Right hindlimb (tissue), 1 donor: ENCODE measurements around the gene SLC35B2.
"Not testable (repeated sequence)": the region's sequence is repeated elsewhere in the genome, so short reads cannot be mapped to it uniquely, and the experiment has no call there.

Source experiments
- DNase-seq: peaks from one replicate; pipeline ENCODE4 v3.0.0-alpha.2; 2018

SLC35B2 gene

DNA sequence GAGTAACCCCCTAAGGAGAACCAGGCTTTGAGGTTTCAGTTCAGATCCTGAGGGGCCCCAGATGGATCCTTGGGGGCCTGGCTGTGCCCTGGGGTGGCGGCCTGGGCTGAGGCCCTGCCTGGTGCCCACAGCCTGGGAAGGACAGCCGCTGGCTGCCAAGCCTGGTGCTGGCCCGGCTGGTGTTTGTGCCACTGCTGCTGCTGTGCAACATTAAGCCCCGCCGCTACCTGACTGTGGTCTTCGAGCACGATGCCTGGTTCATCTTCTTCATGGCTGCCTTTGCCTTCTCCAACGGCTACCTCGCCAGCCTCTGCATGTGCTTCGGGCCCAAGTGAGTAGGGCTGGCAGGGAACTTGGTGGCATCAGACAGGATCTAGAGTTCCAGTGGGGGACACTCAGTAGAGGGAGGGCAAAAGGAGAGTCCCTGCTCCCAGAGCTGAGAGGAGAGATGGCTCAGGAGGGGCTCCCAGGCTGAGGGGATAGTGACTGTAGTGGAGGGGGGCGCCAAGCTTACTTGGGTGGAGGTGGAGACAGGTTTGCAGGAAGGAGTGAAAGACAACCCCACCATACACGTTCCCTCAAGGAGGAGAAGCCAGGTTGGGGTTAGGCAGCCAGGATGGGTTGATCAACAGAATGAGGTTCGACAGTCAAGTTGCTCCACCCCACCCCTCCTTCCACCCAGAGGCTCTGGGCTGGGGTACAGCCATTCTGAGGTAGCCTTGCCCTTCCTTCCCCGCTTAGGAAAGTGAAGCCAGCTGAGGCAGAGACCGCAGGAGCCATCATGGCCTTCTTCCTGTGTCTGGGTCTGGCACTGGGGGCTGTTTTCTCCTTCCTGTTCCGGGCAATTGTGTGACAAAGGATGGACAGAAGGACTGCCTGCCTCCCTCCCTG, 24.4 kb downstream of the SLC35B2 start:
- no peak for DNase-seq

DNA sequence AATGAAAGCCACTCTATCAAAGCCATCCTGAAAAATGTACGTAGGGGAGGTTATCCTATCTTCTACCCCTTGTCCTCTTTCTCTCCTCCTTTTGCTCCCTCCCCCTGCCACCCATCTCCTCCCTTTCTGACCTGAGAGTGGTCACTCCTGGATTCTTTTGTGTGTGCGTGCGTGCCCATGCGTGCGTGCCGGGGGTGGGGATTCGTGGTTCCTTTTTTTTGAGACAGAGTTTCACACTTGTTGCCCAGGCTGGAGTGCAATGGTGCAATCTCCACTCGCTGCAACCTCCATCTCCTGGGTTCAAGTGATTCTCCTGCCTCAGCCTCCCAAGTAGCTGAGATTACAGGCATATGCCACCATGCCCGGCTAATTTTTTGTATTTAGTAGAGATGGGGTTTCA, 25.9 kb downstream of the SLC35B2 start:
- not testable (repeated sequence) for DNase-seq

DNA sequence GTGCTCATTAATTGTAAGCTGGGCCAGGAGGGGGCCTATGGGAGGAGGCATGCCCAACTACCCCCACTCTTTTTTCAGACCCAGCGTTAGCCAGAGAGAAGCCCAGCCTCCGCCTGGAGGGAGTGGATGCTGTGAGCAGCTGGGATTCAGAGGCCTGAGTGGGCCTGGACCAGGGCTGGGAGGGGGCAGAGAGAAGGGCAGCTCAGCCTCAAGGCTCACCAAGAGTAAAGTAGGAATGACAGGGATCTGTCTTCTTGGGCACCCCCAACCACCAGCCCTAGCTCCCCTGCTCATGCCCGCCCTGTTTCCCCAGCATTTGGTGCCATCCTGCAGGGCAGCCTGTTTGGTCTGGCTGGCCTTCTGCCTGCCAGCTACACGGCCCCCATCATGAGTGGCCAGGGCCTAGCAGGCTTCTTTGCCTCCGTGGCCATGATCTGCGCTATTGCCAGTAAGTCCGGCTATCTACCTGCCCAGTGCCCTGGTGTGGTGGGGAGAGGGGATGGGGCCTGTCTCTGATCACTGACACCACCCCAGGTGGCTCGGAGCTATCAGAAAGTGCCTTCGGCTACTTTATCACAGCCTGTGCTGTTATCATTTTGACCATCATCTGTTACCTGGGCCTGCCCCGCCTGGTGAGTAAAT, 27.2 kb downstream of the SLC35B2 start:
- no peak for DNase-seq

DNA sequence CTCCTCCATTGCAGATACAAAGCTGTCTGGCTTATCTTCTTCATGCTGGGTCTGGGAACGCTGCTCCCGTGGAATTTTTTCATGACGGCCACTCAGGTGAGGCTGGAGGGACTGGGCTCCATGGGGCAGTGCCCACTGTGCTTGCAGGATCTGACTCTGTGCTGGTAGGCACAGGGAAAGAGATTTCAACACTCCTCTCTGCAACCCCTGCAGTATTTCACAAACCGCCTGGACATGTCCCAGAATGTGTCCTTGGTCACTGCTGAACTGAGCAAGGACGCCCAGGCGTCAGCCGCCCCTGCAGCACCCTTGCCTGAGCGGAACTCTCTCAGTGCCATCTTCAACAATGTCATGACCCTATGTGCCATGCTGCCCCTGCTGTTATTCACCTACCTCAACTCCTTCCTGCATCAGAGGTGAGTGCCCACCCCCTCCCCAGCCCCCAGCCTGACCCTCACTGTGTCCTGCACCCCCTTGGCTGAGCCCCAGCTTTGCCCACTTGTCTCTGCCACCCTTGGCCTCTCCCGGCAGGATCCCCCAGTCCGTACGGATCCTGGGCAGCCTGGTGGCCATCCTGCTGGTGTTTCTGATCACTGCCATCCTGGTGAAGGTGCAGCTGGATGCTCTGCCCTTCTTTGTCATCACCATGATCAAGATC, 27.8 kb downstream of the SLC35B2 start:
- no peak for DNase-seq

DNA sequence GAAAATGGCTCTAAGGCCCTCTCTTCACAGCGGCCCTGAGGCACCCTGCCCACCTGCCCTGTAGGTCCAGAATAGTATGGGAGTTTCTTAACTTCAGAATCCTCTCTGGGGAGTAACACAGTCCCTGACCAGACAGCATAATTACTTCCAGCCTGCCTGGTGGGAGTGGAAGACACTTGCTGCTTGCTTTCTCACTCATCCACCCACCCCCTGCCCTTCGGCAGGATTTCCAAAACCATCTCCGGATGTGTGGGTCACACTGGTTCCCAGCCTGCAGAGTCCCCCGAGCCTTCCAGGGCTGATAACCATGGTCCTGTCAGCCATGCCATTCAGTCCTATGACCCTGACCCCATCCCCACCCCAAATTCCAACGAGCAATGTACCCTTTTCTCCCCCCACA, 28.5 kb downstream of the SLC35B2 start:
- no peak for DNase-seq

DNA sequence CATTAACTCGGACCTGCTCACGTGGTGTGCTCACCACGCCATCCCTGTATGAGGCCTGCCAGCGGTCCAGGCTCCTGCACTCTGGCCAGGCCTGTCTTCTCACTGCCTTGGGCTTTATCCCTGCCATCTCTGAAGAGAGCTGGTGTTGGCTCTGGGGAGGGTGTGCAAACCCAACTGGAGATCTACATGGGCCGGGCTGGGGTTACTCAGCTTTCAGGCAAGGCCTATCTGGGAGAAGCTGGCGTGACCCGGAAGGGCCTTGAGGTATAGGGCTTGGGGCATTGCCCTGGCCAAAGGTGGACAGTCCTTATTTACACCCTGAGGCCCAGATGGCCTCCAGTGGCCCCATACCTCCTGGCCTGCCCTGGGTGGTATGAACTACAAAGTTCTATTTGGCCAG, 28.9 kb downstream of the SLC35B2 start:
- no peak for DNase-seq

DNA sequence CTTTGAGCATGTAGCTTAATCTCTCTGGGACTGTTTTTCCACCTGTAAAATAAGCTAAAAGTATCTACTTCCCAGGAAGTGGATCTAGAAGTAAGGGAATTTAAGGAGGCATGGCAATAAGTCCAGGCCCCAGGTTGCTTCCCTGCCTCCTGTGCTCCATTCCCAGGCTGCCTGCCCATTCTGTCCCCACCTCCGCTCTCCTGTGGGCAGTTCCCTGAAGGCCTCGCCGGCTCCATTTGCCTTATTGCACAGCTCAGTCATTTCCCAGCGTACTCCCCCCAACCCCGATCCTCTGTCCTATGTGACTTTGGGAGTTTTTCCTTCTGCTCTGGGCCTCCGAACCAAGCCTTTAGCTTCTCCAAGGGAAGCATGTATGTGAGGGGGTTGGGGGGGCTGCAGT, 29.3 kb downstream of the SLC35B2 start:
- no peak for DNase-seq

DNA sequence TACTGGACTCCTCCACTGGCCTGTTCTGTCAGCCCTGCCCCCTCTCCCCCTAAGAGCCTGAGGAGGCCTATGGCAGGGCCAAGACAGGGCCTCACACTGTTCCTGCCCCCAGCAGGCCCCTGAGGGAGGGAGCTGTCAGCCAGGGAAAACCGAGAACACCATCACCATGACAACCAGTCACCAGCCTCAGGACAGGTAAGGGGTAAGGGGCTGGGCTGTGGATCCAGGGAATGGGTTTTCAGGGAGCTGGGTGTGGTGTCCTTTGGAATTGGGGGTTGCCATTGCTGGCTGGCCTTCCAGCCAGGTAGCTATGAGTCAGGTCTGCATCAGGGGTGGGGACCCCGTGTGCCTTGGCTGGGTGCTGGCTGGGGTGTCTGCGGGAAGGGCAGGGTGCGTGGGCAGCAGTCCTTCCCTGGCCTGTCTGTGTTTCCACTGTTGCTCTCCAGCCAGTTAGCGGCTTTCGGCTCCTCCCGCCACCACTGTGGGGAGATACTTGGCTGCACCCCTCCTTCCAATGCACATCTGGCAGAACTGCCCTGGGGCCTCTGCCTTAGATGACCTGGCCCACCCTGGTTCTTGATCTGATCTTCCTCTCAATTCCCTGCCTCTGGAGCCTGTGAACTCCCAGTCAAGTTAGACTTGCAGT, 30.1 kb downstream of the SLC35B2 start:
- DNase-seq: peak; percentile 53

DNA sequence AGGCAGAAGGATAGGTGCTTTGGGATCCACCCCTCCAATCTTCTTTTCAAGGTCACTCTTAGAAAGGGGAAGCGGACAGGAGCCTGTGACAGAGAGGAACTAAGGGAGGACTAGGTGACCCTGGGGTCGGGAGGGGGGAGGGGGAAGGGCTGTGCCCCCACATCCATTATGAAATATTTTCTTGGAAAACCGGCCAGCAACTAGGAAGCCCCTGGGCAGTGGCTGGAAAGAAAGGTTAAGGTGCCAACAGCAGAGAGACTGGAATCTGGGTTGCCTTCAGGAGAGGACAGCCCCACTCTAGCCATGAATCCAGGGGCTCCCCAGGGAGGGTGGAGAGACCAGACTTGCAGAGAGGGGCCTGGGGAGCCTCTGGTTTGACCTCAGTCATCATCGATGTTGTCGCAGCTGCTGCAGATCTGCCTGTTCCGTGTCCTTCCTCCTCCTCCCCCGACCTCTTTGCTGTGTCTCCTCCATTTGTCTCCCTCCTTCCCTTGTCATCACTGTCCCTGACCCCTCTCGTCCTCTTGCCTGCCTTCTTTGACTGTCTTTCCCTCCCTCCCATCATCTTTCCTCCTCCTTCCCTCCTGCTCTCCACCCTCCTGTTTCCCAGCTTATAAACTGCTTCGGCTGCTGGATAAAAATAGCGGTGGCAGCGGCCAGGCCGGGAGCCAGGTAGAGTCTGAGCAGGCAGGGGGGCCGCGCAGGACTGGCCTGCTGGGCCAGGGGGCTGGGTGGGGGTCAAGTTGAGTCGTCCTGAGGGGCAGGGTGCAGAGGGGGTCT, 30.8 kb downstream of the SLC35B2 start:
- peak; percentile 59 for DNase-seq

DNA sequence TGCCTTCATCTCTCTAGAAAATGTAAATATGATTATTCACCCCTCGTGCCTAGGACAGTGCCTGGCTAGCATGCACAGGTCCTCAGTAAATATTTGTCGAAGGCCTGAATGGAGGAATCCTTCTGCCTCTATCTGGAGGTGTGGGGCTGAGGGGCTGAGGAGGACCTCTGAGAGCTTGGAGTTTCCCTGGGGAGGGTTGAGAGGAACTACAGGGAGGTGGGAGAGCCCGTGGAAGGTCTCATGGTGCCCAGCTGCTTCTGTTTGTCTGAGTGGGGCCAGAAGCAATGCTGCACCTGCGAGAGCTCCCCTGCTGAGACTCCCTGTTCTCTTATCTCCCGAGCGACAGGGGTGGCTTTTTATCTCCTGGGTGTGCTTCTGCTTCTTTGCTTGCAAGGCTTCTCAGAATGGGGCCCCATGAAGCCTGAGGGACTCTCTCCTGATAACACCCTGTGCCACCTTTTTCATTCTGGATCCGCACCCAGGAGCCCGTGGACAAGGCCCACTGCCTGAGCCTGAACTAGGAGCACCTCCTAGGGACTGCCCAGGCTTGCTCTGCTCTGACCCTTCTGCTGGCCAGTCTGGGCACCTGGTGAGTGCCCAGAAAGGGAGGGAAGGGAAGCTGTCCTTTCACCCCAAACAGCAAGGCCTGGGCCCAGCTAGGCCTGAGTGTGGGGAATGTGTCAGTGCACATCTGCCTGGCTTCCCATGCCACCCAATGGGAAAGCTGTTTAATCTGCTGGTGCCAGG, 31.6 kb downstream of the SLC35B2 start:
- DNase-seq: no peak

DNA sequence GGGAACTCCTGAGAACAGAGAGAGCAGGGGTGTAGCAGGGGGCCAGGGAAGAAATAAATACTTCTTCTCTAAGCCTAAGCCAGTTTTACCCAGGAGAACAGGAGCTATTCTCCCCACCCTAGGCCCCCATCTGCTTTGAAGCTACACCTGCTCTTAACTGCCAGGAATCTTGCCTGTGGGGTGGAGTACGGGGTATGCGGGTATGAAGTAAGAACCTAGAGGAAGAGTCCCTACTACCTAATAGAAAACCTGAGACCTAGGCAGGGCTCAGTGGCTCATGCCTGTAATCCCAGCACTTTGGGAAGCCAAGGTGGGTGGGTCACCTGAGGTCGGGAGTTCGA, 32.4 kb downstream of the SLC35B2 start:
- no peak for DNase-seq

DNA sequence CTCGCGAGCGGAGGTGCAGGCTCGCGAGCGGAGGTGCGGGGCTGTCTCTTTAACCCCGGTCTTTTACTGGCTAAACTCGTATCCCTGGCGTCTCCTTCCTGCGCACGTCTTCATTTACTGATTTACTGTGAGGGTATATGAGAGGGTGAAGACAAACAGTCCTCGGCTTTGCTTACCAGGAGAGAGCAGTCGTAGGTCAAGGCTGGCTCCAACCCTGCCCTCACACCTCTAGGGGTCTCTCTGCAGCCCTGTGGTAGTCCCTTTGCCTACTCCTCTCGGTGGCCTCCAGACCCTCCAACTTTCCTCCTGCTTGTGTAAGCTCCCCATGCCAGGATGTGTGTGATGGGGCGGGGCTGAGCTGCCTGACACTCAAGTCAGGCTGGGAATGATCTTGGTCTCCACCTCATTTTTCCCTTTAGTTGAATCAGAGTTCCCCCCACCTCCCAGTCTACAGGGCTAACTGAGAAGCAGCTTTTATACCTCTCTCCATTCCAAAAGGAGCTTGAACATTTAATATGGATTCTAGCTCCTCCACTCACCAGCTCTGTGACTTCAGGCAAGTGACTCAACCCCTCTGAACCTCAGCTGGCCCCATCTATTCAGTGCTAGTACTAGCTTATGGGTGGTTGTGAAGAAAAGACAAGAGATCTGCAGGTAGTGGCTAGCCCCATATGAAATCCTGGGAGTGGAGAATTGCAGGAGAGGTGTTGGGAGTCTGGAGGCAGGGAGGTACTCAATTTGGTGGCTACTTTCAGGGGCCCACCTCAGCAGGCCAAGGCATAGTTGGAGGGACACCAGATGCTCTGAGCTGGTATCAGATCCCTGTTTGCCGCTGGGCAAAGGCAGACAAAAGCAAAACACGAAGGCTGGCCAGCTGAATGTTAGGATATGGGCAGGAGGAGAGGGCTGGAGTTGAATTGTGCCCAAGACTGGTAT, 33.0 kb downstream of the SLC35B2 start:
- DNase-seq: peak; percentile 34

DNA sequence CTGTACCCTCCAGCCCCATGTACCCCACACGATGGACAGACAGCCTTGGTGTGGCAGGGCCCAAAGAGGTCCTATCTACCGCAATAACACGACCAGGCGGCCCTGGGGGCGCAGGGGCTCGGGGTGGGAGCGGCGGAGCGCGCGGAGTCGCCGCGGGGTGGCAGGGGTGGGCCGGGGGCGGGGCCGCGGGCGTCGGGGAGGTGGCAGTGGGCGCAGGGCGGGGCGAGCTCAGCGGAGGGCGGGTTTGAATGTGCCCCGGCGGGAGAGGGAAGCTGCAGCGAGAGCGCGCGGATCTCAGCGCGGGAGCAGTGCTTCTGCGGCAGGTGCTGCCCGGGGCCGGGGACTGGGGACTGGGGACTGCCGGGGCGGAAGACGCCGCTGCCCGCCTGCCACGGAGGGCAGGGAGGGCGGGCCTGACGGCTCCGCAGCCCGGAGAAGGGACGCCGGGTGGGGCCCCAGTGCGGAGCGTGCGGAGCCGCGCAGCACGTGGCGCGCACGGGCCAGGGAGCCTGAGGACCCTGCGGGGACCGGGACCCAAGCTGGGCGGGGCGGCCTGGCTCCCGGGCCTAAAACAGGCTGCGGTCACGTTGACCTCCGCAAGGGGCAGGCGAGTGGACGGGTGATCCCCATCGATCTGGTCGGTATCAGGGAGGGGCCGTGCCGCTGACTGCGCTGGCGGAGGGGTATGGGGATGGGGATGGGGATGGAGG, 33.9 kb downstream of the SLC35B2 start, which contains the start of gene SLC29A1:
Gene SLC29A1, plus strand, starts transcription at position 277 of the 710 bp plus-strand sequence. CDS start 3,719 bp downstream, outside the sequence.
- peak; percentile 84 for DNase-seq

DNA sequence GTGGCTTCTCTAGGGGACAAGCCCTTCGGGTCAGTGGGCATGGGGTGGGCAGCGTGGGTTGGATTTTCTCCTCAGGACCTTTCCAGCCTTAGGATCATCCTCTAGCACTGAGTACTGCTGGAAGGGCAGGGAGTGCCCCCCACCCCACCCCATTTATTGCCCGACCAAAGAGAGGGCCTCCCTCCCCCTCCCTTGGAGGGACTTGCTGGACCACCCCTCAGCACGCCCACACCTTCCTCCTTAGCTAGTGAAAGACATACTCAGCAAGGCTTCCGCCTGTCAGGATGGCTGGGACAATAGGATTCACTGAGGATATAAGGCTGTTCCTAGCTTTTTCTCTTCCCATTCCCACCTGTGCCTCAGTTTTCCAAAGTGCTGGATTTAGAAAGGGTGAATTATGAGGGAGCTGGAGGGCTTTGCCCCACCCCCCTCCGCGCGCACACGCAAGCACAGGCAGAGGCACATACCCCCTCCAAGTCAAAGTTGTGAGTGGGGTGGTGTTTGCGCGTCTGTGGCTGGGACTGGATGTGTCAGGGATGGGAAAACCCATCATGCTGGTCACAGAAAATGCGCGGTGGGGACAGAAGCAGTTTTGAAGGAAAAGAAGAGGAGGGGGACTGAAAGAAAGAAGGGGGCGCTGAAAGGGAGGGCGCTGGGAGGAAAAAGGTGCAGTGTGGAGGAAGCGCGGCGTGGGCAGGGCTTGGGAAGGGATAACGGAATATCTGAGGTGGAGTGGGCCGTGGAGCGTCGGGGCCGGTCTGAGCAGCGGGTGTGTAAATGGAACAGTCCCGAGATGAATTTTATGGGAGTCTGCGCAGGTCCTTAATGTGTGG, 34.6 kb downstream of the SLC35B2 start:
- DNase-seq: no peak

DNA sequence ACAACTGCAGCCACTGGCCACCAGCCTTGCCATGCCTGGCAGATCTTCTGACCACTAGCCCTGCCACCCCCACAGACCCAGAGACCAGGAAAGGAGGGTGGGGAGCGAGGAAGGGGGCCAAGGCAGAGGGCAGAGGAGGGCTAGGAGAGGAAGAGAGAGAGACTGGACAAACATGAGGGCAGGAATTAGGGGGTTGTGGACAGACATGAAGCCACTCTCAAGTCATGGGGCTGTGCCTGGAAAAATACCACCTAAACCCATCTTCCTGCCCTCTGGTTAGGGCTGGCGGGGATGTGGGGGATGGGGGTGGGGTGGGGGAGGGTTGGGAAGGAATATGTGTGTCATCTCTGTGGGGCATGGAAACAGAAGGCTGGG, 35.4 kb downstream of the SLC35B2 start:
- DNase-seq: no peak

DNA sequence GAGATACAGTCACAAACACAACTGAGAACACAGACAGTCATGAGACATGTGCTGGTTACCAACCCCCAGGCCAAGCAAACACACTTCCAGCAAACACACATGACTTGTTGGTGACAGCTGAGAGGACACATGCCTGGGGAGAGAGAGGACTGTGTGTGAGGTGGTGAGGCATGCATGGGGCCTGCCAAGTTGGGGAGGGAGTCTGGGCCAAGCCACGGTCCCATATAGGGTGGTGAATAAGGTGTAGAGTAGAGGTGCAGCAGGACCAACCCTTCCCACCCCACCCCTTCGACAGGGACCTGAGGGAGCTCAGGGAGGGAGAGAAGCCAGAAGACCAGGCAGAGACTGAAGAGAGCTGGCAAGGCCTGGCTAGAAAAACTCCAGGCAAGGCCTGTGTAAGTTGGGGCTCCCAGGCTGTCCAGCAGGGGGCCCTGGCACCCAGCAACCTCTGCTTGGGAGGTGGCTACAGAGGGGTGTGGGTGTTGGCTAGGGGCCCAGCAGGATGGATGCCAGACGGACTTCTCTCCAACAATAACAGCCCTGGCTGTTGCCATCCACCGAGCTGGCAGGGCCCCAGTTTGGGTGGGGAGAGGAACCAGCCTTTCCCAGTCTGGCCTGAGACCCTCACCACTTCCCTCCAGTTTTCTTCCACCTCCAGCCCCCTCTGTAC, 35.9 kb downstream of the SLC35B2 start:
- DNase-seq: peak; percentile 92

DNA sequence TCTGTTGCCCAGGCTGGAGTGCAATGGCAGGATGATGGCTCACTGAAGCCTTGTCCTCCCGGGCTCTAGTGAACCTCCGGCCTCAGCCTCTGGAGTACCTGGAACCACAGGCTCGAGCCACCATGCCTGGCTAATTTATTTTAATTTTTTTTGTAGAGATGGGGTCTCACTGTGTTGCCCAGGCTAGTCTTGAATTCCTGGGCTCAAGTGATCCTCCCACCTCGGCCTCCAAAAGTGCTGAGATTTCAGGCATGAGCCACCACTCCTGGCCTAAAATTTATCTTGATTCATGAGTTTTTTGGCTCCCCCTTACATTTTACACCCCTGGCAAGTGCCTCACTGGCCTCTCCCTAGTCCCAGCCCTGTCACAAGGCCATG, 36.4 kb downstream of the SLC35B2 start:
- DNase-seq: no peak
